Measurements from ENCODE around the gene PNPO.
"Not testable (repeated sequence)": the region's sequence is repeated elsewhere in the genome, so short reads cannot be mapped to it uniquely, and the experiment has no call there.

DNA sequence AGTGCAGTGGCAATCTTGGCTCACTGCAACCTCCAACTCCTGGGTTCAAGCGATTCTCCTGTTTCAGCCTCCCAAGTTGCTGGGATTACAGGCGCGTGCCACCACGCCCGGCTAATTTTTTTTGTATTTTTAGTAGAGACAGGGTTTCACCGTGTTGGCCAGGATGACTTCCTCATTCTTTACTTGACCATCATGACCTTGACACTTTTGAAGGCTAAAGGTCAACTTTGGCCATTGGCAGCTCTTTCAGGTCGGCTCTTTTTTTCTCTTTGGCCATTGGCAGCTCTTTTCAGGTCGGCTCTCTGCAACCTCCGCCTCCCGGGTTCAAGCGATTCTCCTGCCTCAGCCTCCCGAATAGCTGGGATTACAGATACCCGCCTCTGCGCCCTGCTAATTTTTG lies 21.5 kb upstream of the PNPO start:
- TF ChIP-seq, protein P1, sequence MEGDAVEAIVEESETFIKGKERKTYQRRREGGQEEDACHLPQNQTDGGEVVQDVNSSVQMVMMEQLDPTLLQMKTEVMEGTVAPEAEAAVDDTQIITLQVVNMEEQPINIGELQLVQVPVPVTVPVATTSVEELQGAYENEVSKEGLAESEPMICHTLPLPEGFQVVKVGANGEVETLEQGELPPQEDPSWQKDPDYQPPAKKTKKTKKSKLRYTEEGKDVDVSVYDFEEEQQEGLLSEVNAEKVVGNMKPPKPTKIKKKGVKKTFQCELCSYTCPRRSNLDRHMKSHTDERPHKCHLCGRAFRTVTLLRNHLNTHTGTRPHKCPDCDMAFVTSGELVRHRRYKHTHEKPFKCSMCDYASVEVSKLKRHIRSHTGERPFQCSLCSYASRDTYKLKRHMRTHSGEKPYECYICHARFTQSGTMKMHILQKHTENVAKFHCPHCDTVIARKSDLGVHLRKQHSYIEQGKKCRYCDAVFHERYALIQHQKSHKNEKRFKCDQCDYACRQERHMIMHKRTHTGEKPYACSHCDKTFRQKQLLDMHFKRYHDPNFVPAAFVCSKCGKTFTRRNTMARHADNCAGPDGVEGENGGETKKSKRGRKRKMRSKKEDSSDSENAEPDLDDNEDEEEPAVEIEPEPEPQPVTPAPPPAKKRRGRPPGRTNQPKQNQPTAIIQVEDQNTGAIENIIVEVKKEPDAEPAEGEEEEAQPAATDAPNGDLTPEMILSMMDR (optimal IDR thresholded peaks at IDR 0.05 in 1 of 3, IDR thresholded peaks at IDR 0.05 in 1 of 3, conservative IDR thresholded peaks at IDR 0.05 in 1 of 3; ENCODE audit: extremely low read depth in 1 of 3, insufficient read depth in 2 of 3, low read length in 3 of 3) = not testable (repeated sequence)
- TF ChIP-seq EZH2 (IDR thresholded peaks at IDR 0.05; ENCODE audit: low read length) = not testable (repeated sequence)

Data from keratinocyte (primary cell).